ENCODE data around the gene GP1BB.

GP1BB gene

GRCh38 chr22:19767427-19768341 lies 44.3 kb downstream of the GP1BB start:
- peak; percentile 29 for DNase-seq

GRCh38 chr22:19769393-19769715 lies 46.0 kb downstream of the GP1BB start:
- DNase-seq = no peak

- DNase-seq = no peak
Observed at GRCh38 chr22:19770349-19771220, 47.2 kb downstream of the GP1BB start.

DNA sequence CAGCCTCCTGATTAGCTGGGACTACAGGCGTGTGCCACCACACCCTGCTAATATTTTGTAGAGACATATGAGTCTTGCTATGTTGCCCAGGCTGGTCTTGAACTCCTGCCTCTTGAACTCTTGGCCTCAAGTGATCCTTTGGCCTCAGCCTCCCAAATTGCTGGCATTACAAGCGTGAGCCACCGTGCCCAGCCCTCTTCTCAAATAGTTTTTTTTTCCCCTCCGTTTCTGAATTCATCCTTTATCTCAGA lies 49.0 kb downstream of the GP1BB start:
- no peak for DNase-seq

DNA sequence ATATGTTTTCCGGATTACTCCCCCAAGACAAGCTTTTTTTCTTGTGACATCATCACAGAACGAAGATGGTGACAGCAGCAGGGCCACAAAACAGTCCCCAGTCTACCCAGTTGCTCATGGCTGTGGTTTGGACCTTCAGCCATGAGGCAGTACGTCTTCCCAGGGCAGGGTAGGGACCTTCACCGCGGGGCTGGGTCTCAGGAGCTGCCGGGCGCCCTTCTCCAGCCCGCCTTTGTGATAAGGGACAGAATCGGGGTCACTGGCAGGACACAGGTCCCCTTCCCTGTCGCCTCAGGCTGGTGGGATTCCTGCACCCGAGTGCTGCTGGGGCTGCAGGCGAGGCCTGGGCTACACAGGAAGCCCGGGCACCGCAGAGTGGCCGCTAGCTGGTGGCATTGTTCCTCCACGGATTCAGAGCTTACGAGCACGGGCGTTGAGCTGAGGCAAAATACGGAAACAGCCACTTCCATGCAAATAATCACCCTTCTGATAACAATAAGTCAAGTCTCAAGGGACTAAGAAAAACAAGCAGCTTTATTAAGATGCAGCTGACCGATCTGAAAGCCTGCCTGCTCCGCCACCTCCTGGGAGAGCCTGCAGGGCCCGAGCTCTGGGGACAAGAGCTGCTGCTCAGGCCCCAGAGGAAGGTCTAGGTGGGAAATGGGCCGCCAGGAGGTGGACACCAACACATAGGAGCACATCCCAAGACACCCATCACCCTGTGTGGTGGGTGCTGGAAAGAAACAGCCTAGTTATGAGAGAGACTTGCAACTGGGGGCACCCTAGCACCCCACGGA lies 49.5 kb downstream of the GP1BB start:
- no peak for DNase-seq

- no peak for DNase-seq
Observed at GRCh38 chr22:19773470-19774040, 50.2 kb downstream of the GP1BB start.
